Loucy (cell line): ENCODE measurements around the gene ZFYVE28.

ENCODE experiments used
- H2AFZ ChIP-seq: fragments of 200-600 bp; sonication (generic); 2 replicates; pipeline ENCODE4 v1.6.0; 2016; ENCODE audit warnings: antibody characterized with exemption, mild to moderate bottlenecking, low read length, moderate library complexity
- H3F3A ChIP-seq: fragments of 200-600 bp; 2 replicates; pipeline ENCODE4 v1.6.0; 2016; ENCODE audit warnings: antibody characterized with exemption, low read depth, mild to moderate bottlenecking
- H3K27me3 ChIP-seq: fragments of 200-600 bp; sonication (generic); 2 replicates; pipeline ENCODE4 v1.6.1; 2014; ENCODE audit warnings: low read length, mild to moderate bottlenecking; ENCODE audit not compliant: insufficient read depth, poor library complexity, severe bottlenecking
- H3K36me3 ChIP-seq: fragments of 200-600 bp; sonication (generic); 2 replicates; pipeline ENCODE4 v1.6.1; 2016; ENCODE audit warnings: low read length; ENCODE audit not compliant: insufficient read depth
- H3K4me1 ChIP-seq: fragments of 200-600 bp; sonication (generic); 2 replicates; pipeline ENCODE4 v1.5.1; 2014; ENCODE audit warnings: low read length, mild to moderate bottlenecking; ENCODE audit not compliant: insufficient read depth, poor library complexity, severe bottlenecking
- H3K4me2 ChIP-seq: fragments of 200-600 bp; sonication (generic); 2 replicates; pipeline ENCODE4 v1.6.0; 2014; ENCODE audit warnings: antibody characterized with exemption, low read length, low read depth, mild to moderate bottlenecking; ENCODE audit not compliant: poor library complexity, severe bottlenecking
- H3K4me3 ChIP-seq: fragments of 200-600 bp; sonication (generic); 2 replicates; pipeline ENCODE4 v1.5.1; 2014; ENCODE audit warnings: low read length, mild to moderate bottlenecking, mixed read lengths; ENCODE audit not compliant: poor library complexity, severe bottlenecking
- H3K79me2 ChIP-seq: fragments of 200-600 bp; sonication (generic); 2 replicates; pipeline ENCODE4 v1.6.1; 2014; ENCODE audit warnings: low read length; ENCODE audit not compliant: insufficient read depth
- H3K9ac ChIP-seq: fragments of 200-600 bp; sonication (generic); 2 replicates; pipeline ENCODE4 v1.6.0; 2014; ENCODE audit warnings: mild to moderate bottlenecking, low read depth, low read length, moderate library complexity; ENCODE audit not compliant: poor library complexity, severe bottlenecking
- H3K9me2 ChIP-seq: fragments of 200-600 bp; sonication (generic); replicated peaks from 2 replicates; pipeline ENCODE4 v1.6.1; 2016; ENCODE audit warnings: low read depth, low read length, mixed read lengths
- H3K9me3 ChIP-seq: fragments of 200-600 bp; sonication (generic); 2 replicates; pipeline ENCODE4 v1.6.1; 2014; ENCODE audit warnings: mild to moderate bottlenecking, antibody characterized with exemption, low read length, low read depth; ENCODE audit not compliant: insufficient read depth
- H4K20me1 ChIP-seq: fragments of 200-600 bp; sonication (generic); 2 replicates; pipeline ENCODE4 v1.6.0; 2014; ENCODE audit warnings: antibody characterized with exemption, low read length, mild to moderate bottlenecking; ENCODE audit not compliant: insufficient read depth, poor library complexity, severe bottlenecking
- CTCF ChIP-seq: fragments of 200-600 bp; sonication (generic); conservative IDR thresholded peaks from 2 replicates; pipeline ENCODE4 v1.5.1; 2014; ENCODE audit warnings: mild to moderate bottlenecking, antibody characterized with exemption, low read length
- EZH2phosphoT487 ChIP-seq: fragments of 200-600 bp; IDR thresholded peaks from 2 replicates; pipeline ENCODE4 v1.6.1; 2018; ENCODE audit warnings: antibody characterized with exemption, mild to moderate bottlenecking, moderate library complexity, borderline replicate concordance

ZFYVE28 gene

GRCh38 chr4:2378401-2378800 lies 40.0 kb downstream of the ZFYVE28 start:
- TF ChIP-seq EZH2phosphoT487 (no peak), CTCF (no peak)
- H3K27me3 ChIP-seq, result no peaks in the 10 kb centered on the region
- no peaks in the 10 kb centered on the region for H3K79me2 ChIP-seq

GRCh38 chr4:2377241-2377640 lies 41.2 kb downstream of the ZFYVE28 start:
- Histone ChIP-seq H4K20me1 (no peaks in the 10 kb centered on the region), H3K4me2 (no peak overlapping the region), H3K9ac (no peak overlapping the region), H3K9me2 (no peaks in the 10 kb centered on the region), H3K4me3 (no peak overlapping the region), H3F3A (no peaks in the 10 kb centered on the region), H2AFZ (no peak overlapping the region), H3K79me2 (no peaks in the 10 kb centered on the region), H3K36me3 (no peaks in the 10 kb centered on the region), H3K4me1 (no peaks in the 10 kb centered on the region), H3K27me3 (no peaks in the 10 kb centered on the region), H3K9me3 (no peaks in the 10 kb centered on the region)
- no peak for TF ChIP-seq CTCF
- no peak for TF ChIP-seq EZH2phosphoT487

More at GRCh38 chr4:2378401-2378800, 40.0 kb downstream of the ZFYVE28 start:
- H3K4me3 ChIP-seq, result no peak overlapping the region
- H3K9me2 ChIP-seq, result no peaks in the 10 kb centered on the region
- H3K9ac ChIP-seq, result no peak overlapping the region
- no peaks in the 10 kb centered on the region for H3K36me3 ChIP-seq
- H3K9me3 ChIP-seq, result no peaks in the 10 kb centered on the region
- no peak overlapping the region for H3K4me2 ChIP-seq
- H3F3A ChIP-seq, result no peaks in the 10 kb centered on the region
- H4K20me1 ChIP-seq, result no peaks in the 10 kb centered on the region
- H2AFZ ChIP-seq, result no peak overlapping the region
- no peaks in the 10 kb centered on the region for H3K4me1 ChIP-seq

GRCh38 chr4:2375427-2375826 lies 43.0 kb downstream of the ZFYVE28 start:
- Histone ChIP-seq H3K4me2 (no peak overlapping the region), H3K36me3 (no peaks in the 10 kb centered on the region), H3F3A (no peaks in the 10 kb centered on the region), H3K4me3 (no peak overlapping the region), H2AFZ (no peak overlapping the region), H3K9ac (no peak overlapping the region), H3K9me3 (no peaks in the 10 kb centered on the region), H4K20me1 (no peaks in the 10 kb centered on the region), H3K9me2 (no peaks in the 10 kb centered on the region), H3K27me3 (no peaks in the 10 kb centered on the region), H3K79me2 (no peaks in the 10 kb centered on the region), H3K4me1 (no peaks in the 10 kb centered on the region)
- TF ChIP-seq CTCF (no peak), EZH2phosphoT487 (no peak)
